ENCODE results near the gene WAC. TPM values are rescaled to one million over a fixed set of nuclear protein-coding genes. Genes with fewer than 3 reads are reported as not detected.

WAC gene
- total and polyA plus RNA-seq, 9 of the 15 experiments (the other 6 are each of a cell fraction or from before 2014, with no cell fraction given): 24.8 to 123 (median 78.2) TPM

- TF ChIP-seq ESRRB (CRISPR knock-in tag; IDR thresholded peaks at IDR 0.05; ENCODE audit: borderline replicate concordance): no peak
- no peak for TF ChIP-seq POLR3G (IDR thresholded peaks at IDR 0.05; ENCODE audit: extremely low read depth, insufficient read length, insufficient replicate concordance)
- TF ChIP-seq L3MBTL2 (IDR thresholded peaks at IDR 0.05): no peak
- TF ChIP-seq ZBTB1 (CRISPR knock-in tag; IDR thresholded peaks at IDR 0.05; ENCODE audit: borderline replicate concordance, low read depth): 0 out of 2 replicates have a peak, but pooled peaks have one; percentile 23
- TF ChIP-seq RNF2 (IDR thresholded peaks at IDR 0.05): no peak
- no peak for TF ChIP-seq ZNF398 (CRISPR knock-in tag; IDR thresholded peaks at IDR 0.05)
- TF ChIP-seq SPI1 (IDR thresholded peaks at IDR 0.05; ENCODE audit: borderline replicate concordance, low read depth, low read length): 0 out of 2 replicates have a peak, but pooled peaks have one; percentile 22
- no peak for TF ChIP-seq FOS (IDR thresholded peaks at IDR 0.05; ENCODE audit: extremely low read depth, insufficient read length)
- TF ChIP-seq HMG20B (CRISPR knock-in tag; IDR thresholded peaks at IDR 0.05): no peak
- no peak for TF ChIP-seq ZNF316 (IDR thresholded peaks at IDR 0.05)
- TF ChIP-seq TAF1 (IDR thresholded peaks at IDR 0.05; ENCODE audit: control insufficient read depth, extremely low read depth, insufficient read depth, low read length, severe bottlenecking): no peak
- no peak for TF ChIP-seq KLF6 (CRISPR knock-in tag; IDR thresholded peaks at IDR 0.05; ENCODE audit: borderline replicate concordance)
- TF ChIP-seq ZNF586 (CRISPR knock-in tag; conservative IDR thresholded peaks at IDR 0.05): no peak
- 0 out of 2 replicates have a peak, but pooled peaks have one; percentile 45 for TF ChIP-seq ATF2 (CRISPR knock-in tag; IDR thresholded peaks at IDR 0.05)
- no peak for TF ChIP-seq SLC30A9 (CRISPR knock-in tag; IDR thresholded peaks at IDR 0.05)
- no peak for TF ChIP-seq ZNF707 (CRISPR knock-in tag; conservative IDR thresholded peaks at IDR 0.05)
- TF ChIP-seq TEAD2 (tag; IDR thresholded peaks at IDR 0.05): no peak
- TF ChIP-seq KLF1 (tag; IDR thresholded peaks at IDR 0.05): no peak
- TF ChIP-seq RUNX1 (IDR thresholded peaks at IDR 0.05; ENCODE audit: low read depth): no peak
- TF ChIP-seq NKRF (IDR thresholded peaks at IDR 0.05; ENCODE audit: borderline replicate concordance): peak; percentile 50; the same call in 1 of the 2 replicates
- TF ChIP-seq ZNF431 (CRISPR knock-in tag; IDR thresholded peaks at IDR 0.05): no peak
- no peak for TF ChIP-seq HINFP (tag; conservative IDR thresholded peaks at IDR 0.05; ENCODE audit: low read depth)
Measured at GRCh38 chr10:28533571-28534304, 820 bp downstream of the WAC start (continued).

Data from K562 (cell line).